Measurements from ENCODE around the gene DRAM2.
A peak's percentile ranks its signal among the peaks of the same experiment; 100 is the strongest.

DRAM2 gene

GRCh38 chr1:111142356-111142975 is 2.6 kb upstream of the DRAM2 start:
- Histone ChIP-seq H2BK120ac (ENCODE audit: low read depth, low read length) (no peak overlapping the region), H3K27ac (ENCODE audit: low read length, poor library complexity, severe bottlenecking) (no peak overlapping the region), H3K23ac (ENCODE audit: low read length in 2 of 2) (no peak overlapping the region), H2AFZ (ENCODE audit: low read depth, low read length) (no peak overlapping the region), H4K91ac (ENCODE audit: low read length) (no peak overlapping the region), H2BK5ac (ENCODE audit: low read depth, low read length, poor library complexity, severe bottlenecking) (no peak overlapping the region), H3K27me3 (ENCODE audit: control insufficient read depth in 1 of 2, insufficient read depth in 1 of 2, low read length in 2 of 2) (no peaks in the 10 kb centered on the region), H3K36me3 (ENCODE audit: control insufficient read depth in 1 of 2, insufficient read depth in 2 of 2, low read depth in 1 of 2, low read length in 2 of 2) (peaks cover 6 to 13% of the 10 kb centered on the region in 2 experiments), H3K14ac (ENCODE audit: low read length in 2 of 2) (no peak overlapping the region), H3K4me2 (ENCODE audit: low read length, poor library complexity, severe bottlenecking) (no peak overlapping the region), H3K18ac (ENCODE audit: low read depth in 1 of 2, low read length in 2 of 2) (no peak overlapping the region), H4K8ac (ENCODE audit: low read length) (no peak overlapping the region), H3K4me1 (ENCODE audit: control insufficient read depth, insufficient read depth, low read depth, low read length) (peaks cover 3% of the 10 kb centered on the region), H3K4me3 (ENCODE audit: insufficient read depth in 1 of 2, low read depth in 1 of 2, low read length in 2 of 2) (peak overlapping the region in 1 of 2 experiments; percentile 83), H3K4ac (ENCODE audit: low read depth in 1 of 2, low read length in 2 of 2) (no peak overlapping the region), H2BK15ac (ENCODE audit: low read depth, poor library complexity, severe bottlenecking) (no peak overlapping the region), H2BK12ac (ENCODE audit: low read length in 2 of 2) (no peak overlapping the region), H2AK5ac (ENCODE audit: low read length, severe bottlenecking) (no peak overlapping the region), H3K79me1 (replicated peaks; ENCODE audit: low read length, poor library complexity, severe bottlenecking) (peaks cover 6% of the 10 kb centered on the region), H3K9ac (ENCODE audit: low read length) (peak overlapping the region; percentile 91), H3K9me3 (ENCODE audit: control insufficient read depth, low read length) (no peaks in the 10 kb centered on the region)
- DNase-seq, result no peak
- WGBS, result 75% methylated on average over 3 of the region's 5 CpGs

GRCh38 chr1:111141245-111142220 is 1.6 kb upstream of the DRAM2 start:
- H3K4me1 ChIP-seq (ENCODE audit: control insufficient read depth, insufficient read depth, low read depth, low read length), result peaks cover 3% of the 10 kb centered on the region
- no peak overlapping the region for H2AK5ac ChIP-seq (ENCODE audit: low read length, severe bottlenecking)
- no peak for DNase-seq
- H2BK120ac ChIP-seq (ENCODE audit: low read depth, low read length), result no peak overlapping the region
- H4K91ac ChIP-seq (ENCODE audit: low read length), result no peak overlapping the region
- H3K9ac ChIP-seq (ENCODE audit: low read length), result peak overlapping the region; percentile 91
- no peak overlapping the region for H2BK5ac ChIP-seq (ENCODE audit: low read depth, low read length, poor library complexity, severe bottlenecking)
- WGBS, result 50% methylated on average over 2 of the region's 5 CpGs
- no peak overlapping the region for H3K23ac ChIP-seq (ENCODE audit: low read length in 2 of 2)
- no peak overlapping the region for H3K18ac ChIP-seq (ENCODE audit: low read depth in 1 of 2, low read length in 2 of 2)
- H3K27ac ChIP-seq (ENCODE audit: low read length, poor library complexity, severe bottlenecking), result no peak overlapping the region
- peak overlapping the region in 1 of 2 experiments; percentile 83 for H3K4me3 ChIP-seq (ENCODE audit: insufficient read depth in 1 of 2, low read depth in 1 of 2, low read length in 2 of 2)
- H3K9me3 ChIP-seq (ENCODE audit: control insufficient read depth, low read length), result no peaks in the 10 kb centered on the region
- peaks cover 10 to 17% of the 10 kb centered on the region in 2 experiments for H3K36me3 ChIP-seq (ENCODE audit: control insufficient read depth in 1 of 2, insufficient read depth in 2 of 2, low read depth in 1 of 2, low read length in 2 of 2)
- no peak overlapping the region for H3K4me2 ChIP-seq (ENCODE audit: low read length, poor library complexity, severe bottlenecking)
- peaks cover 7% of the 10 kb centered on the region for H3K79me1 ChIP-seq (replicated peaks; ENCODE audit: low read length, poor library complexity, severe bottlenecking)
- no peak overlapping the region for H2BK15ac ChIP-seq (ENCODE audit: low read depth, poor library complexity, severe bottlenecking)
- no peak overlapping the region for H3K14ac ChIP-seq (ENCODE audit: low read length in 2 of 2)
- H2AFZ ChIP-seq (ENCODE audit: low read depth, low read length), result no peak overlapping the region
- H3K4ac ChIP-seq (ENCODE audit: low read depth in 1 of 2, low read length in 2 of 2), result no peak overlapping the region
- H4K8ac ChIP-seq (ENCODE audit: low read length), result no peak overlapping the region
- H3K27me3 ChIP-seq (ENCODE audit: control insufficient read depth in 1 of 2, insufficient read depth in 1 of 2, low read length in 2 of 2), result no peaks in the 10 kb centered on the region
- H2BK12ac ChIP-seq (ENCODE audit: low read length in 2 of 2), result no peak overlapping the region

- no peak overlapping the region for H2BK5ac ChIP-seq (ENCODE audit: low read depth, low read length, poor library complexity, severe bottlenecking)
- peak overlapping the region in 1 of 2 experiments; percentile 93 for H3K4ac ChIP-seq (ENCODE audit: low read depth in 1 of 2, low read length in 2 of 2)
- peak overlapping the region; percentile 91 for H3K9ac ChIP-seq (ENCODE audit: low read length)
- H3K36me3 ChIP-seq (ENCODE audit: control insufficient read depth in 1 of 2, insufficient read depth in 2 of 2, low read depth in 1 of 2, low read length in 2 of 2), result peaks cover 12 to 23% of the 10 kb centered on the region in 2 experiments
- H3K18ac ChIP-seq (ENCODE audit: low read depth in 1 of 2, low read length in 2 of 2), result peak overlapping the region; percentile 74 to 88
- peaks cover 5% of the 10 kb centered on the region for H3K79me1 ChIP-seq (replicated peaks; ENCODE audit: low read length, poor library complexity, severe bottlenecking)
- no peak overlapping the region for H2AK5ac ChIP-seq (ENCODE audit: low read length, severe bottlenecking)
- peak overlapping the region; percentile 85 for H2AFZ ChIP-seq (ENCODE audit: low read depth, low read length)
- H3K9me3 ChIP-seq (ENCODE audit: control insufficient read depth, low read length), result no peaks in the 10 kb centered on the region
- peak overlapping the region; percentile 89 for H4K8ac ChIP-seq (ENCODE audit: low read length)
- H2BK15ac ChIP-seq (ENCODE audit: low read depth, poor library complexity, severe bottlenecking), result no peak overlapping the region
- H3K4me2 ChIP-seq (ENCODE audit: low read length, poor library complexity, severe bottlenecking), result peak overlapping the region; percentile 91
- peak overlapping the region; percentile 83 to 89 for H3K4me3 ChIP-seq (ENCODE audit: insufficient read depth in 1 of 2, low read depth in 1 of 2, low read length in 2 of 2)
- no peak overlapping the region for H2BK120ac ChIP-seq (ENCODE audit: low read depth, low read length)
- H3K23ac ChIP-seq (ENCODE audit: low read length in 2 of 2), result no peak overlapping the region
- no peaks in the 10 kb centered on the region for H3K27me3 ChIP-seq (ENCODE audit: control insufficient read depth in 1 of 2, insufficient read depth in 1 of 2, low read length in 2 of 2)
- DNase-seq, result peak; percentile 72
- WGBS, result 0% methylated on average over 8 of the region's 9 CpGs
- H3K27ac ChIP-seq (ENCODE audit: low read length, poor library complexity, severe bottlenecking), result peak overlapping the region; percentile 89
- peak overlapping the region in 1 of 2 experiments; percentile 83 for H3K14ac ChIP-seq (ENCODE audit: low read length in 2 of 2)
- peaks cover 2% of the 10 kb centered on the region for H3K4me1 ChIP-seq (ENCODE audit: control insufficient read depth, insufficient read depth, low read depth, low read length)
- peak overlapping the region; percentile 11 to 15 for H2BK12ac ChIP-seq (ENCODE audit: low read length in 2 of 2)
- no peak overlapping the region for H4K91ac ChIP-seq (ENCODE audit: low read length)
Observed at GRCh38 chr1:111140680-111140967, 731 bp upstream of the DRAM2 start.

Measured in mesenchymal stem cell (in vitro differentiated cells and primary cell).